GM23248 (cell line): ENCODE data around the gene FAM174B. TPM values are rescaled to one million over a fixed set of nuclear protein-coding genes. Genes with fewer than 3 reads are reported as not detected.

Experiments
- DNase-seq: peaks from one replicate; pipeline ENCODE4 v3.0.0-alpha.2; 2015
- H2AFZ ChIP-seq: fragments of 200-600 bp; sonication (generic); 2 replicates; pipeline ENCODE4 v1.6.1; 2016; ENCODE audit warnings: antibody characterized with exemption
- H3F3A ChIP-seq: fragments of 200-600 bp; sonication (generic); 2 replicates; pipeline ENCODE4 v1.6.1; 2016; ENCODE audit warnings: mild to moderate bottlenecking, antibody characterized with exemption, mixed run types; ENCODE audit not compliant: insufficient read depth
- H3K27ac ChIP-seq: fragments of 200-600 bp; sonication (generic); 2 replicates; pipeline ENCODE4 v1.5.1; 2016; ENCODE audit warnings: mild to moderate bottlenecking
- H3K27me3 ChIP-seq: fragments of 200-600 bp; sonication (generic); replicated peaks from 2 replicates; pipeline ENCODE4 v1.6.1; 2016; ENCODE audit warnings: mild to moderate bottlenecking; ENCODE audit not compliant: insufficient read depth
- H3K36me3 ChIP-seq: fragments of 200-600 bp; sonication (generic); 2 replicates; pipeline ENCODE4 v1.6.1; 2016; ENCODE audit warnings: low read depth, mild to moderate bottlenecking
- H3K4me1 ChIP-seq: fragments of 200-600 bp; sonication (generic); 2 replicates; pipeline ENCODE4 v1.6.1; 2016; ENCODE audit warnings: mild to moderate bottlenecking; ENCODE audit not compliant: insufficient read depth
- H3K4me2 ChIP-seq: fragments of 200-600 bp; sonication (generic); one replicate; pipeline ENCODE4 v1.6.1; 2016; ENCODE audit warnings: mild to moderate bottlenecking; ENCODE audit not compliant: unreplicated experiment
- H3K4me3 ChIP-seq: fragments of 200-600 bp; sonication (generic); 2 replicates; pipeline ENCODE4 v1.5.1; 2016; ENCODE audit warnings: mild to moderate bottlenecking
- H3K79me2 ChIP-seq: fragments of 200-600 bp; sonication (generic); 2 replicates; pipeline ENCODE4 v1.6.1; 2016; ENCODE audit warnings: mild to moderate bottlenecking; ENCODE audit not compliant: insufficient read depth
- H3K9ac ChIP-seq: fragments of 200-600 bp; sonication (generic); 2 replicates; pipeline ENCODE4 v1.6.1; 2016; ENCODE audit warnings: mild to moderate bottlenecking
- H3K9me2 ChIP-seq: fragments of 200-600 bp; sonication (generic); 2 replicates; pipeline ENCODE4 v1.6.1; 2016; ENCODE audit warnings: mixed run types, mild to moderate bottlenecking, moderate library complexity; ENCODE audit not compliant: insufficient read depth
- H3K9me3 ChIP-seq: fragments of 200-600 bp; sonication (generic); one replicate; pipeline ENCODE4 v1.6.1; 2017; ENCODE audit warnings: low read depth
- H4K20me1 ChIP-seq: fragments of 200-600 bp; sonication (generic); 2 replicates; pipeline ENCODE4 v1.6.0; 2016; ENCODE audit not compliant: insufficient read depth
- EZH2 ChIP-seq: fragments of 200-600 bp; sonication (generic); IDR thresholded peaks from 2 replicates; pipeline ENCODE4 v1.6.1; 2018; ENCODE audit warnings: antibody characterized with exemption, mild to moderate bottlenecking; ENCODE audit not compliant: insufficient read depth, poor library complexity, severe bottlenecking
- EZH2phosphoT487 ChIP-seq: fragments of 200-600 bp; sonication (generic); IDR thresholded peaks from 2 replicates; pipeline ENCODE4 v1.6.1; 2018; ENCODE audit warnings: antibody characterized with exemption, moderate library complexity, mild to moderate bottlenecking, low read depth; ENCODE audit not compliant: insufficient read depth
- WGBS, 2 experiments: methylation state at CpG; one replicate each; pipeline ENCODE4 v1.1.6; 2015 to 2017; ENCODE audit warnings: low lambda C conversion rate in 2 of 2, low coverage in 1 of 2; ENCODE audit errors: missing lambda C conversion rate in 2 of 2; 5-methylcytosine and 5-hydroxymethylcytosine counted together
- in situ Hi-C: fragments of 300-500 bp; cut with MboI; formaldehyde crosslinking; loops from 2 replicates; pipeline ENCODE4 v1.15.0; 2020
- polyA plus RNA-seq: library from polyadenylated mRNA; unstranded; fragments of >200 nt; fragmentation: Nextera tagmentation; extraction: Ambion mirVana; gene quantifications from 2 replicates; pipeline ENCODE4 v1.2.1, GENCODE V29; 2016
- total RNA-seq: library from RNA; depleted of rRNA; stranded (reverse); fragments of >200 nt; shearing (Covaris generic); gene quantifications from 2 replicates; pipeline ENCODE4 v1.2.3, GENCODE V29; 2014

The FAM174B gene
- total and polyA plus RNA-seq, 2 experiments from 2014 or later, result 1.8 to 4.4 TPM

GRCh38 chr15:92616621-92617548, 38.7 kb downstream of the FAM174B start:
- 90 to 93% methylated on average over 25 of the region's 25 CpGs for WGBS, 2 experiments
- Histone ChIP-seq H3K9ac (no peak overlapping the region), H3K4me1 (peaks cover 5% of the 10 kb centered on the region; the same call in 1 of the 2 replicates), H4K20me1 (no peaks in the 10 kb centered on the region), H3K4me3 (no peak overlapping the region), H3K36me3 (no peaks in the 10 kb centered on the region), H3F3A (no peaks in the 10 kb centered on the region), H3K4me2 (no peak overlapping the region), H3K79me2 (no peaks in the 10 kb centered on the region), H3K9me2 (no peaks in the 10 kb centered on the region), H3K27ac (no peak overlapping the region), H2AFZ (no peak overlapping the region), H3K27me3 (no peaks in the 10 kb centered on the region), H3K9me3 (no peaks in the 10 kb centered on the region)
- TF ChIP-seq EZH2phosphoT487, result no peak
- in situ Hi-C loops, result no loop called here
- DNase-seq, result no peak

DNA sequence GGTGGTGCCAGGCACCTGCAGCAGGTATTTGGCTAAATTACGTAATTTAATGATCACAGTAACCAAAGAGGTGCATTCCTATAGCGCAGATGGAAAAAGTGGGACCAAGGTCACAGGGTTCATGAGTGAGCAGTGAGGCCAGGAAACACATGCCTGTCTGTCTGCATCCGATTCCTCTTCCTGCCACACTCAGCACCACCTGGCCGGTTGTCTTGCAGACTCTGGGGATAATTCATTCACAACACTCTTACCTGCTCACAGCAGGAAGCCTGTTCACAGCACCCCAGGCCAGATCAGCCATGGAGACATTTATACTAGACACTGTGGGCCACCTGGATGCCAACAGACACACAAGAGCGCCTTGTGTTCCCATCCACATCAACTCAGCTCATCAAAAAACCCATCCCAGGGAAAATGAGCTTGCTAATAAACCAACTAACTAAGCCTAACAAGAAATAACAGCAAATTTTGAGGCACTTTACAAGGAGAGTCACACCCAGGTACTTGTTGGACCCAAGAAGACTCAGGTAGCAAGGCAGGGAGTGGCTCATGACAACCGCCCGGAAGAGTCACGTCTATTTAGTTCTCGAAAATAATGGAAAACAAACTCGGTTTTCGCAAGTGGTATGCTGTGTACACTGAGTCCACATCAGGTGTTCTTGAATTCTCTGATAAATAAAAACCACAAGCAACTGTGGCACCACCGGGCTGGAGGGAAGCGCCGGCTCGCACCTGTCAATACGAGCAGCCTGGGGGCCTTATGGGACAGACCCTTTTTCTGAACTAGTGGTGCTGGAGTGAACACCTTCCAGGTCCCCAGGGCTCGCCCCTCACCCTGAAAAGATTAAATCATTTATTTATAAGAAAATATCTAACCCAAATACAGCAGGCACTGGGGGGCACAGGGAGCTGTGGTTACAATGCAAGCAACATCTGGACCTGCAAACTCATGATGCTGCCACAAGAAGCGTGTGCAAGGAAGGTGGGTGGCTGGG, 40.5 kb downstream of the FAM174B start:
- Histone ChIP-seq H3K9me3 (no peaks in the 10 kb centered on the region), H3F3A (no peaks in the 10 kb centered on the region), H3K27ac (no peak overlapping the region), H4K20me1 (no peaks in the 10 kb centered on the region), H3K4me3 (no peak overlapping the region), H3K9me2 (no peaks in the 10 kb centered on the region), H3K4me1 (peaks cover 5% of the 10 kb centered on the region; the same call in 1 of the 2 replicates), H3K9ac (no peak overlapping the region), H3K4me2 (no peak overlapping the region), H2AFZ (no peak overlapping the region), H3K27me3 (no peaks in the 10 kb centered on the region), H3K79me2 (no peaks in the 10 kb centered on the region), H3K36me3 (no peaks in the 10 kb centered on the region)
- TF ChIP-seq EZH2 (no peak), EZH2phosphoT487 (no peak)
- no peak for DNase-seq
- WGBS, 2 experiments, result 85 to 86% methylated on average over 18 of the region's 18 CpGs
- in situ Hi-C loops, result no loop called here

DNA sequence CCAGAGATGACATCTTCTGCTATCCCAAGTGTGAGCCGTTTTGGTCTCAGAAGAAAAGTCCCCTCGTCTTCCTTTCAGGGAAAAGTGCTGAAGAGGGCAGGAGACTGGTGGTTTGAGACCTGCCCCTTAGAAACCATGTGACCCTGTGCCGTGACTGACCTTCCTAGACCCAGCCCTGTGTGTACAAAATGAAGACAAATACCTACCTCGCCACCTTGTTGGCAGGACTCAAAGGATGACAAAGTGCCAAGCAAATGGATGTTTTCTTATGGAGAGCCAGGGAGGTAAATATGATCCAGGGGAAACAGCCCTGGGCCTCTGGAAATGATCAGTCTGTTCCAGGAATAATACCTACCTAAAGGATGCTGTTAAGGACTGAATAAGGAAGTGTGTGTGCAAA, 41.3 kb downstream of the FAM174B start:
- in situ Hi-C loops, result no loop called here
- H3K27ac ChIP-seq, result no peak overlapping the region
- no peak overlapping the region for H3K9ac ChIP-seq
- H3K36me3 ChIP-seq, result no peaks in the 10 kb centered on the region
- no peak for DNase-seq
- H3K4me1 ChIP-seq, result no peaks in the 10 kb centered on the region; the same call in 1 of the 2 replicates
- H3K9me2 ChIP-seq, result no peaks in the 10 kb centered on the region
- no peaks in the 10 kb centered on the region for H3K79me2 ChIP-seq
- no peak overlapping the region for H2AFZ ChIP-seq
- H3K9me3 ChIP-seq, result no peaks in the 10 kb centered on the region
- H3K4me2 ChIP-seq, result no peak overlapping the region
- no peaks in the 10 kb centered on the region for H3F3A ChIP-seq
- no peaks in the 10 kb centered on the region for H4K20me1 ChIP-seq
- WGBS, 2 experiments, result 61 to 64% methylated on average over 4 of the region's 4 CpGs
- no peak overlapping the region for H3K4me3 ChIP-seq
- no peak for TF ChIP-seq EZH2phosphoT487
- no peak for TF ChIP-seq EZH2
- no peaks in the 10 kb centered on the region for H3K27me3 ChIP-seq

DNA sequence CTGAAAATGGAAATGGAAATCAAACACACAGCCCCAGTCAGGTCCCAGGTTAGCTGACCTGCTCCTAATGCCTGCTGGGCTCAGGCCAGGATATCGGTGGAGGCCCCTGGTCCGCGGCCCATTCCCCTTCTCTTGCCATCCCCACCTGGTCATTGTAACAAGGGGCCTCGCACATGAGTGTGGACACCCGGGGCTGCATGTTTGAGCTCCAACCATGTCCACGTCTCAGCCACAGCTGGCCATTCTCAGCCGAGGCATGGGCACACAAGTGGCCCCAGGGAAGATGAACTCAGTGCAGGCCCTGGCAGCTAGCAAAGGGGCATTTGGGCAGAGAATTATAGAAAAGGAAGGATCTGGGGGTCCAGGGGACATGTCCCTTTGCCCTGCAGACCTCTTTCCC, 41.7 kb downstream of the FAM174B start:
- Histone ChIP-seq H3K4me3 (no peak overlapping the region), H3K4me2 (no peak overlapping the region), H3K27me3 (no peaks in the 10 kb centered on the region), H3K27ac (no peak overlapping the region), H3K4me1 (no peaks in the 10 kb centered on the region; the same call in 1 of the 2 replicates), H4K20me1 (no peaks in the 10 kb centered on the region), H3K36me3 (no peaks in the 10 kb centered on the region), H3K9ac (no peak overlapping the region), H3K9me2 (no peaks in the 10 kb centered on the region), H2AFZ (no peak overlapping the region), H3K79me2 (no peaks in the 10 kb centered on the region), H3K9me3 (no peaks in the 10 kb centered on the region), H3F3A (no peaks in the 10 kb centered on the region)
- TF ChIP-seq EZH2phosphoT487, result no peak
- TF ChIP-seq EZH2, result no peak
- no peak for DNase-seq
- WGBS, 2 experiments, result 74 to 78% methylated on average over 7 of the region's 7 CpGs
- in situ Hi-C loops, result no loop called here
